Nephron (organoid): Measurements from ENCODE around the gene ARMH1.

ENCODE experiments used
- H3K27ac Mint-ChIP-seq, 3 experiments: 2 replicates each; pipeline ENCODE4 v1.8.0; 2020; ENCODE audit warnings: mixed read lengths in 3 of 3, mild to moderate bottlenecking in 2 of 3, moderate library complexity in 1 of 3
- H3K27me3 Mint-ChIP-seq: 2 replicates; pipeline ENCODE4 v1.8.0; 2021; ENCODE audit warnings: low read depth, mild to moderate bottlenecking, moderate library complexity, mixed read lengths
- H3K36me3 Mint-ChIP-seq: 2 replicates; pipeline ENCODE4 v1.8.0; 2020; ENCODE audit warnings: low read depth, mixed read lengths
- H3K4me1 Mint-ChIP-seq: 2 replicates; pipeline ENCODE4 v1.8.0; 2020; ENCODE audit warnings: mixed read lengths
- H3K4me3 Mint-ChIP-seq, 3 experiments: 2 replicates each; pipeline ENCODE4 v1.8.0; 2020; ENCODE audit warnings: mild to moderate bottlenecking in 3 of 3, mixed read lengths in 3 of 3, moderate library complexity in 2 of 3
- H3K9me3 Mint-ChIP-seq: 2 replicates; pipeline ENCODE4 v1.8.0; 2020; ENCODE audit warnings: mixed read lengths
- CTCF ChIP-seq, 3 experiments: fragments of 200-600 bp; sonication (generic); IDR thresholded peaks; one replicate each; pipeline ENCODE4 v1.5.0; 2021; ENCODE audit warnings: antibody characterized with exemption in 3 of 3; ENCODE audit not compliant: unreplicated experiment in 3 of 3

The ARMH1 gene

GRCh38 chr1:44720281-44720680 is 45.8 kb downstream of the ARMH1 start:
- H3K36me3 Mint-ChIP-seq, result no peaks in the 10 kb centered on the region

GRCh38 chr1:44721485-44722361 is 47.2 kb downstream of the ARMH1 start:
- H3K4me1 Mint-ChIP-seq, result peaks cover 11% of the 10 kb centered on the region
- H3K4me3 Mint-ChIP-seq, result no peak overlapping the region
- peaks cover 8% of the 10 kb centered on the region for H3K27me3 Mint-ChIP-seq
- no peak for TF ChIP-seq CTCF (IDR thresholded peaks at IDR 0.05; ENCODE audit: unreplicated experiment in 3 of 3)
- peak overlapping the region; percentile 83 to 98 (median 94) for H3K27ac Mint-ChIP-seq
- H3K9me3 Mint-ChIP-seq, result no peaks in the 10 kb centered on the region
- no peaks in the 10 kb centered on the region for H3K36me3 Mint-ChIP-seq

More at GRCh38 chr1:44720281-44720680, 45.8 kb downstream of the ARMH1 start:
- no peak for TF ChIP-seq CTCF (IDR thresholded peaks at IDR 0.05; ENCODE audit: unreplicated experiment in 3 of 3)
- H3K27me3 Mint-ChIP-seq, result peaks cover 14% of the 10 kb centered on the region
- peaks cover 11% of the 10 kb centered on the region for H3K4me1 Mint-ChIP-seq
- H3K27ac Mint-ChIP-seq, result peak overlapping the region in 1 of 3 experiments; percentile 55
- no peaks in the 10 kb centered on the region for H3K9me3 Mint-ChIP-seq
- H3K4me3 Mint-ChIP-seq, result no peak overlapping the region

GRCh38 chr1:44723064-44723463 is 48.5 kb downstream of the ARMH1 start:
- Mint-ChIP-seq H3K4me3 (no peak overlapping the region), H3K36me3 (no peaks in the 10 kb centered on the region), H3K27ac (peak overlapping the region in 2 of 3 experiments; percentile 13 to 69), H3K9me3 (no peaks in the 10 kb centered on the region), H3K27me3 (peaks cover 3% of the 10 kb centered on the region), H3K4me1 (peaks cover 11% of the 10 kb centered on the region)
- no peak for TF ChIP-seq CTCF (IDR thresholded peaks at IDR 0.05; ENCODE audit: unreplicated experiment in 3 of 3)

- peaks cover 11% of the 10 kb centered on the region for H3K4me1 Mint-ChIP-seq
- H3K9me3 Mint-ChIP-seq, result no peaks in the 10 kb centered on the region
- no peak overlapping the region for H3K4me3 Mint-ChIP-seq
- peaks cover 3% of the 10 kb centered on the region for H3K27me3 Mint-ChIP-seq
- H3K36me3 Mint-ChIP-seq, result no peaks in the 10 kb centered on the region
- H3K27ac Mint-ChIP-seq, result peak overlapping the region in 1 of 3 experiments; percentile 13
- TF ChIP-seq CTCF (IDR thresholded peaks at IDR 0.05; ENCODE audit: unreplicated experiment in 3 of 3), result no peak
Observed at GRCh38 chr1:44723496-44724295, 49.2 kb downstream of the ARMH1 start.

GRCh38 chr1:44724296-44724954 is 49.9 kb downstream of the ARMH1 start:
- Mint-ChIP-seq H3K27ac (no peak overlapping the region), H3K27me3 (peaks cover 3% of the 10 kb centered on the region), H3K4me3 (no peak overlapping the region), H3K9me3 (no peaks in the 10 kb centered on the region), H3K36me3 (no peaks in the 10 kb centered on the region), H3K4me1 (peaks cover 11% of the 10 kb centered on the region)
- TF ChIP-seq CTCF (IDR thresholded peaks at IDR 0.05; ENCODE audit: unreplicated experiment in 3 of 3), result no peak
